ENCODE measurements around the gene RCCD1.

DNA sequence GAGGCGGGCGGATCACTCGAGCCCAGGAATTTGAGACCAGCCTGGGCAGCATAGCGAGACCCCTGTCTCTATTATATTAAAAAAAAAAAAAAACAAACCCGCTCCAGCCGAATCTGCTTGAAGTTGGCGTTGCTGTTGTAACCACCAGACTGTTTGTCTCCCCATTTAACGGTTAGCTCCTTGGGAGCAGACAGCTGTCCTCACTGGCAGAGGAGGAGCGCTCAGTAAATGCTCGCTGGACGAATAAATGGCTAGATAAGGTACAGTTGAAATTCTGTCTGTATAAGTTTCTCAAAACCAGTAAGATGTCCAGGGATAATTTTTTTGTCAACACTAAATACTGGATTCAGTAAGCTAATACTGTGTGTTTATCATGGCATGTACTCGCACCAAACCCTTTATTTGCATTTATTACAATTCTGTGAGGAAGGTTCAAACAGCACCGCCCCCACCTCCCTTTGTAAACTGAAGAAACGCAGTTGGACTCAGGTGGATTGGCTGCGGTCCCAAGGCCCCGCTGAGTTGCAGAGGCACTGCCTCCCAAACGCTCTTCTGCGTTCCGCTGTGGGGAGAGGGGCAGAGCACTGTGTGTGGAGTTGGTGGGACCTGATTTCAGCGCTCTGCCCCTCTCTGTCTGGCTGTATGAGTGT is 1.1 kb downstream of the RCCD1 start:
- TF ChIP-seq, protein P1, sequence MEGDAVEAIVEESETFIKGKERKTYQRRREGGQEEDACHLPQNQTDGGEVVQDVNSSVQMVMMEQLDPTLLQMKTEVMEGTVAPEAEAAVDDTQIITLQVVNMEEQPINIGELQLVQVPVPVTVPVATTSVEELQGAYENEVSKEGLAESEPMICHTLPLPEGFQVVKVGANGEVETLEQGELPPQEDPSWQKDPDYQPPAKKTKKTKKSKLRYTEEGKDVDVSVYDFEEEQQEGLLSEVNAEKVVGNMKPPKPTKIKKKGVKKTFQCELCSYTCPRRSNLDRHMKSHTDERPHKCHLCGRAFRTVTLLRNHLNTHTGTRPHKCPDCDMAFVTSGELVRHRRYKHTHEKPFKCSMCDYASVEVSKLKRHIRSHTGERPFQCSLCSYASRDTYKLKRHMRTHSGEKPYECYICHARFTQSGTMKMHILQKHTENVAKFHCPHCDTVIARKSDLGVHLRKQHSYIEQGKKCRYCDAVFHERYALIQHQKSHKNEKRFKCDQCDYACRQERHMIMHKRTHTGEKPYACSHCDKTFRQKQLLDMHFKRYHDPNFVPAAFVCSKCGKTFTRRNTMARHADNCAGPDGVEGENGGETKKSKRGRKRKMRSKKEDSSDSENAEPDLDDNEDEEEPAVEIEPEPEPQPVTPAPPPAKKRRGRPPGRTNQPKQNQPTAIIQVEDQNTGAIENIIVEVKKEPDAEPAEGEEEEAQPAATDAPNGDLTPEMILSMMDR (IDR thresholded peaks at IDR 0.05; ENCODE audit: low read depth, low read length, missing input control), result no peak
- no peak for TF ChIP-seq GABPA (IDR thresholded peaks at IDR 0.05 in 1 of 2, conservative IDR thresholded peaks at IDR 0.05 in 1 of 2)
- TF ChIP-seq, protein P2, sequence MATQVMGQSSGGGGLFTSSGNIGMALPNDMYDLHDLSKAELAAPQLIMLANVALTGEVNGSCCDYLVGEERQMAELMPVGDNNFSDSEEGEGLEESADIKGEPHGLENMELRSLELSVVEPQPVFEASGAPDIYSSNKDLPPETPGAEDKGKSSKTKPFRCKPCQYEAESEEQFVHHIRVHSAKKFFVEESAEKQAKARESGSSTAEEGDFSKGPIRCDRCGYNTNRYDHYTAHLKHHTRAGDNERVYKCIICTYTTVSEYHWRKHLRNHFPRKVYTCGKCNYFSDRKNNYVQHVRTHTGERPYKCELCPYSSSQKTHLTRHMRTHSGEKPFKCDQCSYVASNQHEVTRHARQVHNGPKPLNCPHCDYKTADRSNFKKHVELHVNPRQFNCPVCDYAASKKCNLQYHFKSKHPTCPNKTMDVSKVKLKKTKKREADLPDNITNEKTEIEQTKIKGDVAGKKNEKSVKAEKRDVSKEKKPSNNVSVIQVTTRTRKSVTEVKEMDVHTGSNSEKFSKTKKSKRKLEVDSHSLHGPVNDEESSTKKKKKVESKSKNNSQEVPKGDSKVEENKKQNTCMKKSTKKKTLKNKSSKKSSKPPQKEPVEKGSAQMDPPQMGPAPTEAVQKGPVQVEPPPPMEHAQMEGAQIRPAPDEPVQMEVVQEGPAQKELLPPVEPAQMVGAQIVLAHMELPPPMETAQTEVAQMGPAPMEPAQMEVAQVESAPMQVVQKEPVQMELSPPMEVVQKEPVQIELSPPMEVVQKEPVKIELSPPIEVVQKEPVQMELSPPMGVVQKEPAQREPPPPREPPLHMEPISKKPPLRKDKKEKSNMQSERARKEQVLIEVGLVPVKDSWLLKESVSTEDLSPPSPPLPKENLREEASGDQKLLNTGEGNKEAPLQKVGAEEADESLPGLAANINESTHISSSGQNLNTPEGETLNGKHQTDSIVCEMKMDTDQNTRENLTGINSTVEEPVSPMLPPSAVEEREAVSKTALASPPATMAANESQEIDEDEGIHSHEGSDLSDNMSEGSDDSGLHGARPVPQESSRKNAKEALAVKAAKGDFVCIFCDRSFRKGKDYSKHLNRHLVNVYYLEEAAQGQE (IDR thresholded peaks at IDR 0.05), result no peak
- TF ChIP-seq RXRA (IDR thresholded peaks at IDR 0.05), result no peak
- TF ChIP-seq TAF1 (conservative IDR thresholded peaks at IDR 0.05), result no peak
- TF ChIP-seq, protein P3, sequence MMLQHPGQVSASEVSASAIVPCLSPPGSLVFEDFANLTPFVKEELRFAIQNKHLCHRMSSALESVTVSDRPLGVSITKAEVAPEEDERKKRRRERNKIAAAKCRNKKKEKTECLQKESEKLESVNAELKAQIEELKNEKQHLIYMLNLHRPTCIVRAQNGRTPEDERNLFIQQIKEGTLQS (IDR thresholded peaks at IDR 0.05), result no peak
- TF ChIP-seq, protein P4, sequence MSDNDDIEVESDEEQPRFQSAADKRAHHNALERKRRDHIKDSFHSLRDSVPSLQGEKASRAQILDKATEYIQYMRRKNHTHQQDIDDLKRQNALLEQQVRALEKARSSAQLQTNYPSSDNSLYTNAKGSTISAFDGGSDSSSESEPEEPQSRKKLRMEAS (IDR thresholded peaks at IDR 0.05), result no peak
- TF ChIP-seq RAD21 (IDR thresholded peaks at IDR 0.05), result no peak
- no peak for TF ChIP-seq HNF4A (conservative IDR thresholded peaks at IDR 0.05)
- TF ChIP-seq, protein P5, sequence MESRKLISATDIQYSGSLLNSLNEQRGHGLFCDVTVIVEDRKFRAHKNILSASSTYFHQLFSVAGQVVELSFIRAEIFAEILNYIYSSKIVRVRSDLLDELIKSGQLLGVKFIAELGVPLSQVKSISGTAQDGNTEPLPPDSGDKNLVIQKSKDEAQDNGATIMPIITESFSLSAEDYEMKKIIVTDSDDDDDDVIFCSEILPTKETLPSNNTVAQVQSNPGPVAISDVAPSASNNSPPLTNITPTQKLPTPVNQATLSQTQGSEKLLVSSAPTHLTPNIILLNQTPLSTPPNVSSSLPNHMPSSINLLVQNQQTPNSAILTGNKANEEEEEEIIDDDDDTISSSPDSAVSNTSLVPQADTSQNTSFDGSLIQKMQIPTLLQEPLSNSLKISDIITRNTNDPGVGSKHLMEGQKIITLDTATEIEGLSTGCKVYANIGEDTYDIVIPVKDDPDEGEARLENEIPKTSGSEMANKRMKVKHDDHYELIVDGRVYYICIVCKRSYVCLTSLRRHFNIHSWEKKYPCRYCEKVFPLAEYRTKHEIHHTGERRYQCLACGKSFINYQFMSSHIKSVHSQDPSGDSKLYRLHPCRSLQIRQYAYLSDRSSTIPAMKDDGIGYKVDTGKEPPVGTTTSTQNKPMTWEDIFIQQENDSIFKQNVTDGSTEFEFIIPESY (IDR thresholded peaks at IDR 0.05), result no peak
- no peak for TF ChIP-seq JUND (IDR thresholded peaks at IDR 0.05)
- no peak for TF ChIP-seq YY1 (IDR thresholded peaks at IDR 0.05)
- no peak for TF ChIP-seq SP1 (IDR thresholded peaks at IDR 0.05)
